Stimulated activated CD8-positive, alpha-beta memory T cell treated with anti-CD3 and anti-CD28 coated beads, Interleukin-7, amount 100 ng/mL, for 4 hours (primary cell): ENCODE data around the gene TUBB2B.

ENCODE experiments used
- DNase-seq, 2 donors: peaks; one replicate each; pipeline ENCODE4 v3.0.0-alpha.2; 2020; ENCODE audit warnings: low read depth in 2 of 2

The TUBB2B gene

GRCh38 chr6:3233904-3234303 lies 6.5 kb upstream of the TUBB2B start:
- no peak for DNase-seq

- DNase-seq = no peak
Observed at GRCh38 chr6:3233321-3233720, 5.9 kb upstream of the TUBB2B start.

- DNase-seq = no peak
Observed at GRCh38 chr6:3232017-3232945, 4.8 kb upstream of the TUBB2B start.

- no peak for DNase-seq
Observed at GRCh38 chr6:3231247-3232016, 4.0 kb upstream of the TUBB2B start.

- no peak for DNase-seq
Observed at GRCh38 chr6:3230900-3231246, 3.4 kb upstream of the TUBB2B start.

GRCh38 chr6:3230256-3230882 lies 2.9 kb upstream of the TUBB2B start:
- no peak for DNase-seq

GRCh38 chr6:3229566-3230178 lies 2.2 kb upstream of the TUBB2B start:
- DNase-seq = no peak

- no peak for DNase-seq
Observed at GRCh38 chr6:3228771-3229565, 1.5 kb upstream of the TUBB2B start.

GRCh38 chr6:3228046-3228671 lies 706 bp upstream of the TUBB2B start:
- peak in 1 of 2 donors; percentile 27 for DNase-seq

GRCh38 chr6:3226481-3227362 lies 731 bp downstream of the TUBB2B start:
- DNase-seq = no peak

GRCh38 chr6:3226042-3226441 lies 1.4 kb downstream of the TUBB2B start:
- no peak for DNase-seq

- no peak for DNase-seq
Observed at GRCh38 chr6:3222506-3223038, 4.9 kb downstream of the TUBB2B start.

- no peak for DNase-seq
Observed at GRCh38 chr6:3221578-3221977, 5.9 kb downstream of the TUBB2B start.

GRCh38 chr6:3220366-3220765 lies 7.1 kb downstream of the TUBB2B start:
- no peak for DNase-seq

- DNase-seq = no peak
Observed at GRCh38 chr6:3218266-3218665, 9.2 kb downstream of the TUBB2B start.

- no peak for DNase-seq
Observed at GRCh38 chr6:3217286-3217685, 10.2 kb downstream of the TUBB2B start.

GRCh38 chr6:3214898-3215297 lies 12.6 kb downstream of the TUBB2B start:
- no peak for DNase-seq

- no peak for DNase-seq
Observed at GRCh38 chr6:3213334-3213695, 14.1 kb downstream of the TUBB2B start.

GRCh38 chr6:3212261-3212660 lies 15.2 kb downstream of the TUBB2B start:
- DNase-seq = no peak

- DNase-seq = no peak
Observed at GRCh38 chr6:3211681-3212080, 15.8 kb downstream of the TUBB2B start.
